PC-9 (cell line): ENCODE results near the gene ALLC. TPM values are rescaled to one million over a fixed set of nuclear protein-coding genes. Genes with fewer than 3 reads are reported as not detected.

ENCODE experiments used
- BruUV-seq: library from RNA; stranded (reverse); fragments of 400-500 nt; replicated peaks from 2 replicates; lab custom pipeline; 2021; lab: Mats Ljungman, UMichigan
- CTCF ChIA-PET: fragments of 300-600 bp; sonication (Branson Sonifier 250); formaldehyde crosslinking; loops from one replicate; lab custom pipeline; 2022; ENCODE audit warnings: antibody characterized with exemption; lab: Charles Lee
- POLR2A ChIA-PET: fragments of 300-600 bp; sonication (Branson Sonifier 250); formaldehyde crosslinking; loops from one replicate; lab custom pipeline; 2022; ENCODE audit warnings: antibody characterized with exemption; ENCODE audit not compliant: unreplicated experiment; lab: Charles Lee
- DNase-seq, 2 experiments: peaks; one replicate each; pipeline versions ENCODE4 v3.0.0 to v3.0.0-alpha.2; 2015 to 2022; ENCODE audit warnings: mixed read lengths in 1 of 2
- H2AFZ ChIP-seq: fragments of 200-600 bp; sonication (generic); 2 replicates; pipeline ENCODE4 v1.8.1; 2017; ENCODE audit warnings: antibody characterized with exemption
- H3F3A ChIP-seq: fragments of 200-600 bp; sonication (generic); 2 replicates; pipeline ENCODE4 v1.8.1; 2017; ENCODE audit warnings: antibody characterized with exemption, mild to moderate bottlenecking, low read depth; ENCODE audit not compliant: insufficient read depth
- H3K27ac ChIP-seq: fragments of 200-600 bp; sonication (generic); 2 replicates; pipeline ENCODE4 v1.6.1; 2016; ENCODE audit warnings: mixed run types
- H3K27me3 ChIP-seq: fragments of 200-600 bp; sonication (generic); 2 replicates; pipeline ENCODE4 v1.6.1; 2016; ENCODE audit warnings: low read depth, mixed run types; ENCODE audit not compliant: insufficient read depth
- H3K36me3 ChIP-seq: fragments of 200-600 bp; sonication (generic); 2 replicates; pipeline ENCODE4 v1.6.1; 2016; ENCODE audit warnings: low read depth, mixed run types
- H3K4me1 ChIP-seq: fragments of 200-600 bp; sonication (generic); replicated peaks from 2 replicates; pipeline ENCODE4 v1.6.1; 2016; ENCODE audit warnings: mixed run types; ENCODE audit not compliant: insufficient read depth
- H3K4me2 ChIP-seq: fragments of 200-600 bp; sonication (generic); 2 replicates; pipeline ENCODE4 v1.6.1; 2017; ENCODE audit warnings: mixed run types
- H3K4me3 ChIP-seq: fragments of 200-600 bp; sonication (generic); 2 replicates; pipeline ENCODE4 v1.6.1; 2016; ENCODE audit warnings: mixed run types
- H3K79me2 ChIP-seq: fragments of 200-600 bp; sonication (generic); 2 replicates; pipeline ENCODE4 v1.6.1; 2017; ENCODE audit warnings: low read depth, mixed run types
- H3K9me2 ChIP-seq: fragments of 200-600 bp; sonication (generic); 2 replicates; pipeline ENCODE4 v1.8.1; 2017; ENCODE audit warnings: mild to moderate bottlenecking; ENCODE audit not compliant: insufficient read depth
- H3K9me3 ChIP-seq: fragments of 200-600 bp; sonication (generic); 2 replicates; pipeline ENCODE4 v1.8.1; 2016; ENCODE audit warnings: low read depth; ENCODE audit not compliant: insufficient read depth
- H4K20me1 ChIP-seq: fragments of 200-600 bp; sonication (generic); 2 replicates; pipeline ENCODE4 v1.8.1; 2017; ENCODE audit not compliant: insufficient read depth
- CTCF ChIP-seq: fragments of 200-600 bp; sonication (generic); conservative IDR thresholded peaks from 2 replicates; pipeline ENCODE4 v1.6.1; 2017; ENCODE audit warnings: mixed run types, antibody characterized with exemption, mild to moderate bottlenecking, moderate library complexity
- EZH2 ChIP-seq: fragments of 200-600 bp; sonication (generic); IDR thresholded peaks from 2 replicates; pipeline ENCODE4 v1.8.0; 2017; ENCODE audit warnings: antibody characterized with exemption, low read depth
- intact Hi-C: fragments of 100-400 bp; cut with micrococcal nuclease; formaldehyde crosslinking; loops from one replicate; pipeline ENCODE4 v1.10.0; 2022; ENCODE audit not compliant: unreplicated experiment
- total RNA-seq: library from RNA; stranded (reverse); gene quantifications from 2 replicates; pipeline ENCODE4 v1.2.3, GENCODE V29; 2021

ALLC gene
- total RNA-seq, 1 experiment from 2014 or later: not detected

GRCh38 chr2:3644246-3644525 lies 13.8 kb upstream of the ALLC start:
- H3K4me2 ChIP-seq: no peak overlapping the region
- no peak overlapping the region for H3K4me3 ChIP-seq
- H3K27ac ChIP-seq: no peak overlapping the region
- no peak for TF ChIP-seq CTCF
- TF ChIP-seq EZH2: no peak
- H3K79me2 ChIP-seq: no peaks in the 10 kb centered on the region
- H3K27me3 ChIP-seq: no peaks in the 10 kb centered on the region
- no peak overlapping the region for H2AFZ ChIP-seq
- ChIA-PET POLR2A (no interaction called here), CTCF (interaction anchor here (0.7 kb wide), 1 partner anchor 220 kb away, joined by 3 read pairs; no protein-coding TSS in a partner anchor)
- no peak for DNase-seq
- H3K36me3 ChIP-seq: no peaks in the 10 kb centered on the region
- H3K9me2 ChIP-seq: no peaks in the 10 kb centered on the region
- intact Hi-C loops: no loop called here
- no peaks in the 10 kb centered on the region for H4K20me1 ChIP-seq
- H3F3A ChIP-seq: no peaks in the 10 kb centered on the region
- H3K9me3 ChIP-seq: no peaks in the 10 kb centered on the region
- H3K4me1 ChIP-seq: no peaks in the 10 kb centered on the region
- BruUV-seq: no TSS peak

GRCh38 chr2:3644891-3645605 lies 13.0 kb upstream of the ALLC start:
- no TSS peak for BruUV-seq
- intact Hi-C loops: no loop called here
- Histone ChIP-seq H3K36me3 (no peaks in the 10 kb centered on the region), H3K4me3 (no peak overlapping the region), H3K4me1 (no peaks in the 10 kb centered on the region), H3K9me2 (no peaks in the 10 kb centered on the region), H3K27me3 (no peaks in the 10 kb centered on the region), H4K20me1 (no peaks in the 10 kb centered on the region), H3F3A (no peaks in the 10 kb centered on the region), H3K27ac (no peak overlapping the region), H3K79me2 (no peaks in the 10 kb centered on the region), H3K4me2 (no peak overlapping the region), H2AFZ (no peak overlapping the region), H3K9me3 (no peaks in the 10 kb centered on the region)
- TF ChIP-seq EZH2 (no peak), CTCF (no peak)
- DNase-seq: no peak
- ChIA-PET CTCF (interaction anchor here (0.7 kb wide), 2 partner anchors 8 to 221 kb away, joined by 3 read pairs; no protein-coding TSS in a partner anchor), POLR2A (no interaction called here)

GRCh38 chr2:3645745-3646389 lies 12.1 kb upstream of the ALLC start:
- Histone ChIP-seq H3K4me2 (no peak overlapping the region), H3K4me3 (no peak overlapping the region), H3K79me2 (no peaks in the 10 kb centered on the region), H3K27me3 (no peaks in the 10 kb centered on the region), H3K9me2 (no peaks in the 10 kb centered on the region), H2AFZ (no peak overlapping the region), H4K20me1 (no peaks in the 10 kb centered on the region), H3K4me1 (no peaks in the 10 kb centered on the region), H3K36me3 (no peaks in the 10 kb centered on the region), H3K9me3 (no peaks in the 10 kb centered on the region), H3F3A (no peaks in the 10 kb centered on the region), H3K27ac (no peak overlapping the region)
- DNase-seq: no peak
- no TSS peak for BruUV-seq
- intact Hi-C loops: no loop called here
- CTCF ChIA-PET: no interaction called here
- POLR2A ChIA-PET: no interaction called here
- TF ChIP-seq CTCF (no peak), EZH2 (no peak)
